Ascending aorta (tissue), 2 donors: Measurements from ENCODE around the gene CYTH4. TPM values are rescaled to one million over a fixed set of nuclear protein-coding genes. Genes with fewer than 3 reads are reported as not detected.

Experiments used
- DNase-seq, 2 donors: peaks; one replicate each; pipeline ENCODE4 v3.0.0-alpha.2; 2019; ENCODE audit warnings: low spot score in 2 of 2
- H3K27ac ChIP-seq, 2 donors: fragments of 200-600 bp; sonication (generic); one replicate each; pipeline ENCODE4 v1.5.1; 2016 to 2017; ENCODE audit warnings: mild to moderate bottlenecking in 1 of 2
- H3K27me3 ChIP-seq: fragments of 200-600 bp; sonication (generic); one replicate; pipeline ENCODE4 v1.5.1; 2017
- H3K36me3 ChIP-seq, 2 donors: fragments of 200-600 bp; sonication (generic); one replicate each; pipeline ENCODE4 v1.5.1; 2016
- H3K4me1 ChIP-seq, 2 donors: fragments of 200-600 bp; sonication (generic); one replicate each; pipeline ENCODE4 v1.5.1; 2016 to 2017; ENCODE audit warnings: mild to moderate bottlenecking in 1 of 2
- H3K4me3 ChIP-seq, 2 donors: fragments of 200-600 bp; sonication (generic); one replicate each; pipeline ENCODE4 v1.5.1; 2016 to 2017; ENCODE audit warnings: mild to moderate bottlenecking in 1 of 2
- H3K9me3 ChIP-seq, 2 donors: fragments of 200-600 bp; sonication (generic); one replicate each; pipeline ENCODE4 v1.5.1; 2016
- CTCF ChIP-seq, 3 experiments: fragments of 200-600 bp in 2 of 3; fragments of 450-650 bp in 1 of 3; sonication (generic) in 2 of 3; IDR thresholded peaks; one replicate each; pipeline ENCODE4 v1.5.1; 2016 to 2019; ENCODE audit warnings: antibody characterized with exemption in 3 of 3, mild to moderate bottlenecking in 1 of 3, moderate library complexity in 1 of 3
- intact Hi-C: fragments of 100-400 bp; cut with DNase I; formaldehyde crosslinking; loops from one replicate; pipeline ENCODE4 v1.15.1; 2023
- total RNA-seq: library from RNA; depleted of rRNA; stranded (reverse); fragments of >200 nt; gene quantifications from one replicate; pipeline ENCODE4 v1.1.0, GENCODE V29; 2016

Gene CYTH4
- total RNA-seq, 1 donor from 2014 or later = 130 TPM

- no peak for DNase-seq
- peak overlapping the region; percentile 1 to 55 for H3K4me3 ChIP-seq
- peaks cover 6% of the 10 kb centered on the region for H3K27me3 ChIP-seq
- no peak for TF ChIP-seq CTCF (IDR thresholded peaks at IDR 0.05)
- H3K4me1 ChIP-seq = no peaks in the 10 kb centered on the region
- H3K36me3 ChIP-seq = no peaks in the 10 kb centered on the region
- intact Hi-C loops = no loop called here
- H3K9me3 ChIP-seq = no peaks in the 10 kb centered on the region
- peak overlapping the region in 1 of 2 donors; percentile 33 for H3K27ac ChIP-seq
Measured at GRCh38 chr22:37283393-37283937, 1.2 kb downstream of the CYTH4 start.

GRCh38 chr22:37284126-37284804, 2.0 kb downstream of the CYTH4 start:
- H3K4me1 ChIP-seq = no peaks in the 10 kb centered on the region
- H3K4me3 ChIP-seq = peak overlapping the region in 1 of 2 donors; percentile 55
- H3K9me3 ChIP-seq = no peaks in the 10 kb centered on the region
- intact Hi-C loops = no loop called here
- H3K36me3 ChIP-seq = no peaks in the 10 kb centered on the region
- no peak for TF ChIP-seq CTCF (IDR thresholded peaks at IDR 0.05)
- peaks cover 6% of the 10 kb centered on the region for H3K27me3 ChIP-seq
- peak overlapping the region in 1 of 2 donors; percentile 38 for H3K27ac ChIP-seq
- DNase-seq = no peak

- peak; percentile 48 to 78 for DNase-seq
- H3K27me3 ChIP-seq = peaks cover 6% of the 10 kb centered on the region
Measured at GRCh38 chr22:37284805-37285355, 2.6 kb downstream of the CYTH4 start.

GRCh38 chr22:37285937-37286336, 3.6 kb downstream of the CYTH4 start:
- H3K9me3 ChIP-seq = no peaks in the 10 kb centered on the region
- intact Hi-C loops = no loop called here
- no peak for DNase-seq
- H3K27ac ChIP-seq = no peak overlapping the region
- no peaks in the 10 kb centered on the region for H3K4me1 ChIP-seq
- no peaks in the 10 kb centered on the region for H3K36me3 ChIP-seq
- peaks cover 6% of the 10 kb centered on the region for H3K27me3 ChIP-seq
- no peak overlapping the region for H3K4me3 ChIP-seq
- TF ChIP-seq CTCF (IDR thresholded peaks at IDR 0.05) = no peak

More at GRCh38 chr22:37284805-37285355, 2.6 kb downstream of the CYTH4 start:
- Histone ChIP-seq H3K36me3 (no peaks in the 10 kb centered on the region), H3K9me3 (no peaks in the 10 kb centered on the region), H3K4me3 (peak overlapping the region in 1 of 2 donors; percentile 55), H3K4me1 (no peaks in the 10 kb centered on the region), H3K27ac (peak overlapping the region in 1 of 2 donors; percentile 38)
- TF ChIP-seq CTCF (IDR thresholded peaks at IDR 0.05) = no peak
- intact Hi-C loops = no loop called here

- TF ChIP-seq CTCF (IDR thresholded peaks at IDR 0.05) = no peak
- DNase-seq = no peak
- H3K36me3 ChIP-seq = no peaks in the 10 kb centered on the region
- no peaks in the 10 kb centered on the region for H3K9me3 ChIP-seq
- intact Hi-C loops = no loop called here
- H3K27me3 ChIP-seq = peaks cover 6% of the 10 kb centered on the region
- no peaks in the 10 kb centered on the region for H3K4me1 ChIP-seq
- no peak overlapping the region for H3K27ac ChIP-seq
- H3K4me3 ChIP-seq = no peak overlapping the region
Measured at GRCh38 chr22:37287550-37287951, 5.2 kb downstream of the CYTH4 start.
